GM21528 (cell line): ENCODE results near the gene SPDYE4.

Source experiments
- ATAC-seq: cut with Tn5 transposase; IDR thresholded peaks from one replicate; pipeline ENCODE4 v1.9.1; 2021; ENCODE audit warnings: mild to moderate bottlenecking, moderate library complexity; ENCODE audit not compliant: unreplicated experiment, low FRiP score

Gene SPDYE4

DNA sequence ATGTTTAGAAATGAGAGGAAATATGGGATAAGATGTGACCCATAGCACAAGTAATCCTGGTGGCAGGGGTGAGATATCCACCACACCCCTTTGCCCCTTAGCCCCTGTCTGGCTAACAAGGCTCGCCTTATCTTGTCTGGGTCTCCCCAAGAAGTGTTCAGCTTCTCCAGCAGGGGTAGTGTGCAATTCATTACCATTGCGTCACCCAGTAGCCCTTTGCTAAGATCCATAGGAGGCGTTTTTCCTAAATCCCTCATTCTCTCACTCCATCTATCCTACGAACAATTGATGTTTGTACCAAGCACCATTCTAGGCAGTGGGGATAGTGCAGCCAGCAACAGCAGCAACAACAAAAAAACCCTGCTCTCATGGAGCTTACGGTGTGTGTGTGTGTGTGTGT is 44.5 kb downstream of the SPDYE4 start:
- no peak for ATAC-seq

DNA sequence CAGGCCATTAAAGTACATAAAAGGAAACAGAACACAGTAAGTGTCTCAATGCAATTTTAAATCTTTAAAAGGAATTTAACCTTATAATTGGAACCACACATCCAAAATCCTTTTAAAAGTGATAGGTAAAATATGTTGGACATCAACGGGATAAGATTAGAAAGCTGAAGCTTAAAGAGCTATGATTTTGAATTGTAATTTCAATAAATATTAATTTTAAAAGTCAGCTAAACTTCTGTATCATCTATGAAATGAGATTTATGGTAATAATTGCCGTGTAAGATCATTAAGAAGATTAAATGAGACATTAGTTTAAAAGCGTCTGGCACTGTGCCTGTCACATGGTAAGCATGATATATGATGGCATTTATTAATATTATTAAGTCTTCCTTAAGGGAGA is 45.0 kb downstream of the SPDYE4 start:
- ATAC-seq: no peak

DNA sequence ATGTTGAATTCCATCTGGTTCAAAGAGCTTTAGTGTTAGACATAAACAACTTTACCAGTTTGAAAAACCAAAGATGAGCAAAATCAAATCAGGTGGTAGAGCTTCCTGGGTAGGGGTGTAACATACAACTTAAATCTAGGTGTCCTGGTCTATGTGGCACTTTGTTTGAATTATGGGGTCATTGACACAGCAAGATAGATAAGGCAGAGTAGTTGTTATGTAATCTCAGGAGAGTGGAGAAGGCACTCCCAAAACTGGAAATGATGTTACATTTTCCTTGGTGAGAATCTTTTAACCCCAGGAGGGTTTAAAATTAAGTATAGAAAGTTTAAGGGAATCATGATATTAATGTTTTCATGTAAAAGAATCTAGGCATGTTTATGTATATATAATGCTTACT is 45.6 kb downstream of the SPDYE4 start:
- no peak for ATAC-seq

DNA sequence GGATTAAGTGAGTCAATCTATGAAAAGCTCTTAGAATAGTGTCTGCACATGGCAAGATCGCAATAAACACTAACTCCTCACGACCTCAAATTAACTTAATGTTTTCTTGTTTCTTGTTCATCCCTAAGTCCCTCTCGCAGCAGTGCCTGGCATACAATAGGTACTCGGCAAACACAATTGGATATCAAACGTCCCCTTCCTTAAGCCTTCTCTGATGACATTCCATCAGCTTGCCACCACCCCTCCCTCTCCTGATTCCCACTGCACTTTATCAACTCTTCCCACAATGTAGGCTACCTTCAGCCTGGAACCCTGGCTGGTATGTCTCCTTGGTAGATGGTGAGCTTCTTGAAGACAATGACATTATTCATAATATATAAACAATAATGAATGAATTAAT is 47.1 kb downstream of the SPDYE4 start:
- no peak for ATAC-seq

DNA sequence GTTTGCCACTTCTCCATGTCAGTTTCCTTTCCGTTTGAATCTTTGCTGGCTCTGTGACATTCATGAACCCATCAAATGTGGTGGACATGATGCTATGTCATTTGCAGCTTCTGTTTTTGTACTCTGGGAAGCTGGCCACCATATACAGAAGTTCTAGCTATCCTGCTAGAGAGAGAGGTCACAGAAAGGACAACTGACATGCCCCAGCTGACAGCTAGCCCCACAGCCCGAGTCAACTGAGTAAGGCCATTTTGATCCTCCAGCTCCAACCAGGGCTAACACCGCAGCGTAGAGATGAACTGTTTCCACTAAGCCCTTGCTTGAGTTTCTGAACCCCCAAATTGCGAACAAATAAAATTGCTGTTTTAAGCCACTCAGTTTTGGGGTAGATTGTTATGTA is 47.5 kb downstream of the SPDYE4 start:
- ATAC-seq: no peak

DNA sequence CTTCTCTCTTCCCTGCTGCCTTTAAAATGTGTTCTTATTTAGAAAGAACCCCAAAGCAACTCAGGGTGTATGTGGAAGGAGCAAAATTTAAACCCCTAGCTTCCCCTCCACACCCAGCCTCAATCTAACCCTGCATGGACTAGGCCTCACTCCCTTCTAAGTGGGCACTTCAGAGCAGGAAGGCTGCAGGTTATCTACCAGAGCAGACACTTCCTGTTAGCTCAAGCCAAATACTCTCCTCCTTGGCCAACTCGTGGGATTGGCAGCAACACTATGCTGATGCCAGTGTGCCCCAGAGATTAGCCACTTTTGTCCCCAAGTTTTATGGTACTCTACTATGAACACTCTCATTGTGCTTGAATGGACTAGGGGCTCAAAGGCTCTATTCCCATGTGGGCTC is 49.3 kb downstream of the SPDYE4 start:
- ATAC-seq: no peak

DNA sequence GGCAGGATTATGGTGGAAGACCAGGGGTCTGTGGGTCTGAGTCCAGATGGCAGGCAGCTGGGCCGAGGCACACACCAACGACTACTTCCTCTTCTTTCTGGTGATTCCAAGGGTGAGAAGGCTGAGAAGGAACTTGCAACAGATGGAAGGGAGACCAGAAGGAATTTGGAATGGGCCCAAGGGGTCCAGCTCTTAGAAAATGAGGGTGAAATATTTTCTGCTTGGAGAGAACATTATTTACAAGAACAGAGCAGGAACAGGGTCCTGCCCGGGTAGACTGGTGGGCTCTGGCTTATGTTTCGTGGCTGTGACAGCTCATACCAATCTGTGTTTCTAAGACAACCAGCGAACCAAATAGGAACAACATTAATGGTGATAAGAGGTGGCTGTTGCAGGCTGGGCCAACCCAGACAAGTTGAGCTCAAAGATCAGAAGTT is 50.3 kb downstream of the SPDYE4 start:
- no peak for ATAC-seq

DNA sequence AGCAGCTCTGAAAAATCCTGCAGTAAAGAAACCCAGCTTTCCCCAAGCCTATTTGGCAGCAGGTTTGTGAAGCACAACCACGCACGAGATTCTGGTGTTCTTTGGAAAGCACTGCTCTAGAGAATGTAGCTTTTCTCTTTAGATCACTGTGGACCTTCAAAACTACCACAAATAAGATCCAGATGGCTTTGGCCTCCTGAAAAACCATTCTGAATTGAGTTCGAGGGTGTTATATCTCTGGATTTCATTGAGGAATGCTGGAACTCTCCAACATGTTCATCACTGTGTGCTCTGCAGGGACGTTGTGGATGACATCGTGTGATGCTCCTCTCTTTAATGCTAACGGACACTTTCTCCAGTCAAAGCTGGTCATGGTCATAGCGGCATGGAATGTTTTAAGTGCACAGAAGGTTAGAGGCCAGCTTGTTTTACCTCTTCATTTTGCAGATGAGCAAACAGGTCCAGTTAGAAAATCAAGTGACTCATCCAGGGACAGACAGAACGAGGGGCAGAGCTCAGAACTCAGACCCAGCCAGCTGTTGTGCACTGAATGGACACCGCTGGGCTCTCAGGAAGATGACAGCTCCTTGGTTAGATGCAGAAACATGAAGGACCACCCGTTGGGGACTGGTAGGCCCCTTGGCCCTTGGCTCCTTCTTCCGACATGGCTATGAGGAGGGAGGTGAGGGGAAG is 50.9 kb downstream of the SPDYE4 start:
- no peak for ATAC-seq

DNA sequence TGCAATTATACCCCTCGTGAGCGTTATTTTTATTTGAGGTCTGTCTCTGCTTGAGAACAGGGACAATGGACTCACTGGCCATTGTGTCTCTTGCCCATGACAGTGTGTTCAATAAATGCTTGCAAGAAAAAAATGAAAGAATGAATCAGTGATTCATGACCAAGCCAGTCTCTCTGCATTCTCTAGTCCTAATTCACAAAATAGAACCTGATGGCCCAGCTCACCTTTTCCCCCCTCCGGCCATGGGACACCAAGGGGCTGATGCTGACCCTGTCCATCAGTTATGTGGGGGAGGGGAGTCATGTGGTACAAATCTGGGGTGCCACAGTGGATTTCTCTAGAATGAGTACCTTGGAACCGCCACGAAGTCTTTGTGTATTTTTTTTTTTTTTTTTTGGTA is 51.9 kb downstream of the SPDYE4 start:
- no peak for ATAC-seq

DNA sequence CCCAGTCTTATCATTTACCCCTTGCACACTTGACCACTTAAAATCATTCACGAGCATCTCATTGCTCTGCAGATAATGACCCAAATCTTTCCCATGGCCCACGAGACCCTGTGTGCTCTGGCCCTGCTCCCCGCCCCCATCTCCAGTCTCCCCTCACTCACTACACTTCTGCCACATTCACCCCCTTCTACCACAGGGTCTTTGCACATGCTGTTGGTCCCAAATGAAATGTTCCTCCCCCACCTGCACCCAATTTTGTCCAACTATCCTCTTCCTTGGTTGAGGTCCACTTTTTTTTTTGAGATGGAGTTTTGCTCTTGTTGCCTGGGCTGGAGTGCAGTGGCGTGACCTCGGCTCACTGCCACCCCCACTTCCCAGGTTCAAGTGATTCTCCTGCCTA is 52.9 kb downstream of the SPDYE4 start:
- ATAC-seq: no peak

DNA sequence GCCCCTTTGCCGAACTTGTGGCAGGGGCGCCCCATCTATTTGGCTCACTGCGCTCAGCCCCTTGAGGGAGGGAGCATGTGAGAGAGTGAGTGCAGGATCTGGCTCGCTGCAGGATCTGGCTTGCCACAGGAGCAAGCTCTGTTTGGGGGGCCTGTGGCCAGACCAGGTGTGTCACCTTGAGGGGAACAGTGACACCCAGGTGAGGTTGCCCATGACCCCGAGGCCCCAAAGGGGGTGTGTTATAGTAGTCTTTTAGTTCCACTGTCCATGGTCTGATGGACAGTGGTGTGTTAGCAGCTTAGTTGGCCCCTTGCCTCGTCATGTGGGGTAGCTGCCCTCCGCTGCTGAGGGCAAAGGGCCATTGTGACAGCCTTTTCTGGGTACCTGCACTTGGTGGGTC is 55.3 kb downstream of the SPDYE4 start:
- no peak for ATAC-seq

DNA sequence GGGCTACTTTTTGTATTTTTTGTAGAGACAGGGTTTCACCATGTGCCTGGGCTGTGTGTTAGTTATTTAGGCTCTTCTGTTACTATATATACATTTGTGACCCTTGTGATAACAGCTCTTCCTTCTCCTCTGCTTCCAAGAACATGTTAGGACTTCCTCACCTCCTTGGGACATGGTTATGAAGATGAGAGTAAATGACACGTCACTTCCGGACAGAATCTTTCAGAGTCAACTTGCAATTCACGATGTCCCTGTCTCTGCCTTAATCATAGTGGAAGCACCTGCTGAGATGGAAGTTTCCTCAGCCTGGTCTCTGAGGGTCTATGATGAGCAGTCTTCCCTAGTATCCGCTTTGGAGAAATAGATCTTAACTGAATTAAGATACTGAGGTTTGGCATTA is 56.6 kb downstream of the SPDYE4 start:
- ATAC-seq: no peak

DNA sequence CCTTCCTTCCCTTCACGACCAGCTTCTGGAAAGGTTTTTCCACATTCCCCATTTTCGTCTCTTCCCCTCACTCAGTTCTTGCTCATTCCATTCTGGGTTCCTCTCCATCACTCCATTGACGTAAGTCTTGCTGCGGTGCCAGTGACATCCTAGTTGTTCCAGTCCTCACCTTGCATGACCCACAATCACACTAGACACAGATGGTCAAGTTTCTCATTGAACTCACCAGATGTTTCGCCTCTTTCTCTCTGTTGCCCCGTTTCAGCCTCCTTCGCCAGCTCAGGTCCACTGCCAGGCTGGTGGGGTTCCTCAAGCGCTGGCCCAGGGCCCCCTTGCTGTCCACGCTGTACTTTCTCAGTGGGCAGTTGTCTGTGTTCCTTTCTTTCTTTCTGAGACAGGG is 57.1 kb downstream of the SPDYE4 start:
- ATAC-seq: no peak
